ENCODE results near the gene ITPR2.
"Not testable (repeated sequence)": the region's sequence is repeated elsewhere in the genome, so short reads cannot be mapped to it uniquely, and the experiment has no call there.

ITPR2 gene

DNA sequence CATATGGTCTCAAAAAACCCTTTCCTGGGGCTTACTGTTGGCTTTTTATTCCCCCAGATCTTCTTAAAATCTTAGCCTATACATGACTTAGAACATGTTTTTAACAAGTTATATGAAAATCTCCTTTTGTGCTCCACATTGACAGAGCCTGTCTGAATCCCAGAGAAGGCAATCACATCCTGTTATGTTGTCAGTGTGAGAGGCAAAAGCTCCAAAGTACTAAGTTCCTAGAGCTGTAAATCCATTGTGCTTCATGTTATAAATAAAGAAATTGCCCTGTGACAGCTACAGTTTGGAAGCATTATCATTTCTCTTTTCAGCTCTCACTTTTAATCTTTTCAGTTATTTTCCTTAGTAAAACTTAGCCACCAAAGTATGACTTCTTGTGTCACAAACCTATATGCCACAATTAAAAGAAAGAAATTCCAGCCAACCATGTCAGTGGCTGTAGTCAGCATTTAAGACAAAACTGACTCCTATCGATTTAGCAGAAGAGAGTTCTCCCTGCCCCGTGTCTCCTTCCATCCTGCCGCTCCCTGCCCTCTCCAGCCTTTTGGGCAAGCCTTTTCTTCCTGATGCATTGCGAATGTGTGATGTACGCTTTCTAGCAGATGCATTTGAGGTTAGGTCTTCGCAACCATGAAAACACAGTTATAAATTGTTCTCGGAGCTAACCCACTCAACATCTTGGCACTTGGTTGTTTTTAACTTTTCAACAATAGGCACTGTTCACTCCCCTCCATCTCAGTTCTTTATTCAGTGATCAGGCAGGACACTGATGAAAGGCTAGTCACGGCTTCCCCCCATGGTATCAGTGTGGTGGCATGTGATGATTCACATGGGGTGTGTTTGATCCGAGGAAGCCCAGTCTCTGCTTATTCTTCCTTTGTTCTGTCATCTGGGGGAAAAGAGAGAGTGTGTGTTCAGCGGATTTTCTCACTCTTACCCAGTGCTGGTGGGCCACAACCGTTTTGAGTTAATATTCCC lies 494.1 kb downstream of the ITPR2 start:
- no peak for DNase-seq (ENCODE audit: low read depth)

DNA sequence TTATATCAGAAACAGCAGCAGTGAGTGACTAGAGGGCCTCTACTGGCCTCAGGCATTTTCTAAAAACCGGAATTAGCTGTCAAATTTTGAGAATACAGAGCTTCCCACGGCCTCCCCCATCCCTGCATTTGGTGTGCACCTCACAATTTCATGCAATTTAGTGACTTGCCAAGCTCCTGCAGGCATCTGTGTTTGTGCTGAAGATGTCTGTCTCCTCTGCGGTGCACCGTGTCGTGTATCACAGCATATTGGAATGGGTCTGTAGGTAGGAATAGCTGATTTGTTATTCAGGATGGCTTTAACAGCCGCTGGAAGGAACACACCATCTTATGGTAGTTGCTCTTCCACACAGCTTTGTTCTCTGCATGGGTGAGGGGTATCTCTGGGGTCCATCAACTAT lies 497.3 kb downstream of the ITPR2 start:
- DNase-seq (ENCODE audit: low read depth): no peak

DNA sequence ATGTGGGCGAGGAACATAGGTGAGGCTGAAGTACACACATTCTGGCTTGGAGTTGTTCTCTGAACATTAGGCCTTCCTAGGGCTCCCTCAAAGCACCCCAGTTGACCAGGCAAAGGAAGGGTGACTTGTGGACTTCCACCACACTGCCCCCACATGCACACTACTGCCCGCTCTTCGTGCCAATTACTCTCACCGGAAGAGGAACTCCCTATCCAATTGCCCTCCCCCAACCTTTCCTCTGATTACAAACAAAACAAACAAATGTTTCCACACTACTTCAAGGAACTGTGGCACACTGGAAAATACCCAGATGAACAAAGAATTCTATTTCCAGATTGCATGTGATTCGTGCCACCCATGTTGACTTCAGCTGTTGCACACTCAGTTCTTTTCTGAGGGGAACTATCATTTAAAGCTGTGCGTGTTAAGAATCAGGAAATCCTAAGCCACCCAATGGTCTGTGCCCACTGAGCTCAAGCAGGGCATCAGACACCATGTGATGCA lies 498.3 kb downstream of the ITPR2 start:
- DNase-seq (ENCODE audit: low read depth): no peak

DNA sequence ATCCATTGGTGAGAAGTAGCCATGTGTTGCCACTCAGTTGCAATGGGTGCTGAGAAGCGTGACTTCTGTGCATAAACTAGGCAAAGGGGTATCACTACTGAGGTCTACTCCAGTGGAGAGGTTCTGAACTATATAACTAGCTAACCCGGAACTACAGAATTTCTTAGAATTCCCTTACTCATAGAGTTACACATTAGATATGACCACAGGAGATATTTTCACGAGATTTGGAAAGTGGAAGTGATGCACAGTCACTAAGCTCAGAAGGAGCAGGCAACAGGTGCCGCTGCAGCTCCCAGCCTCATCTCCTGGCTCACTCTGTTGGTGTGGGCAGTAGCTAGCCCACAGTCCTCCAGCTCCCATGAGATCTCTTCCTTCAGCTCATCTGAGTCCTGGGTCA lies 501.0 kb downstream of the ITPR2 start:
- DNase-seq (ENCODE audit: low read depth): no peak

DNA sequence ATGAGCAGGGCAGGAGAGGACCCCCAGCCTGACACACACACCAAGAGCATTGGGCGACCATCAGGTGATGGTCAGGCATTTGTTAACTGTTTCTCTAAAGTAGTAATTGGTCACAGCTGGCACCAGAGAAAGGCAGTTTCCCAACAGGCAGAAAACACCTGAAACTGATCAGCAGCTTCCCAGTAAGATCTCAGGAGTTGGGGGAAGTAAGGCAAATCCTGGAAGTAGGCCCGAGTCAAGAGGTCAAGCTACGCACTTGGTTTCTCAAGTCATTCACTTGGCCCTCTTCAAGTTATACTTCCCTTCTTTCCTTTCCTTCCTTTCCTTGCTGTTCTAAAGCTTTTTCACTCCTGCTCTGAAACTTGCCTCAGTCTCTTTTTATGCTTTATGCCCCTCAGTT lies 501.9 kb downstream of the ITPR2 start:
- DNase-seq (ENCODE audit: low read depth): no peak

DNA sequence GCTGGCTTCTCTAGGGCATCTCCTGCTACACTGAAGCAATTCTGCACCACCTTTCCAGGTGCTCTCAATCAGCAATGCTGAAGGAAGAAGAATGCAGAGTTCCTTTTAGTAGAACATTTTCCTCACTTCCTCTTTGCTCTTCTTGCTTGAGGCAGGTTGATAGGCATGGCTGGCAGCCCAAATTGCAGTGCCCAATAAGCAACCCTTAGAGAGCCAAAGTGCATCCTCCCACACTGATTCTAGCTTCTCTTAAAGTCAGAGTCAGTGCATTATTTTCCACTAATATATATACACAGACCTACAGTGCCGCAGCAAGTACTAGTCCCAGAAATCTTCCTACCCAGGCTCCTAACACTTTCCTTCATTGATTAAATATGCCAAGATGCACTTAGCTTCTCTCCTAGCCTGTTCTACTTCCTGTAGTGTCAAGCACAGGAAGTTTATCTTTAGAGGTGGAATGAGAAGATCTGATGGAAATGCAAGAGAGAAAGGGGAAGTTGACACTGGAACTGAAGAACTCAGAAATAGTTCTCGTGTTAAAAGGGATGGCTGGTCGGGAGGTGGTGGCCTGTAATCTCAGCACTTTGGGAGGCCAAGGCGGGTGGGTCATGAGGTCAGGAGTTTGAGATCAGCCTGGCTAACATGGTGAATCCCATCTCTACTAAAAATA lies 504.9 kb downstream of the ITPR2 start:
- DNase-seq (ENCODE audit: low read depth): no peak

DNA sequence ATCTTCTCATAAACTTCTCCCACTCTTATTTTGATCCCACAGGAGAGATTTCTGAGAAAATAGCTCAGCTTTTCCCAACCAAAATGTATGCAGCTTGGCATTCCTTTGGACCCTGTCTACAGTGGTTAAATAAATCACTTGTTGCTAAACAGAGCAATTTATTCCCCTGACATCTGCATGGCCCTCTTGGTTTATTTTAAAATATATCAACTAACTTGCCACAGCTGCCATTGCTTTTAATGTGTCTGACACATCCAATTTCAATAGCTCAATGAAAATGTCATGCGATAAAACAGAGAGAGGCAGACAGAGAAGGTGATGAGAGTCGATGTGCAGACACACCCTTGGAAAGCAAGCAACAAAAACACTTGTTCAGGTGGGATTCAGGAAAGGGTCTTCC lies 509.3 kb downstream of the ITPR2 start:
- no peak for DNase-seq (ENCODE audit: low read depth)

DNA sequence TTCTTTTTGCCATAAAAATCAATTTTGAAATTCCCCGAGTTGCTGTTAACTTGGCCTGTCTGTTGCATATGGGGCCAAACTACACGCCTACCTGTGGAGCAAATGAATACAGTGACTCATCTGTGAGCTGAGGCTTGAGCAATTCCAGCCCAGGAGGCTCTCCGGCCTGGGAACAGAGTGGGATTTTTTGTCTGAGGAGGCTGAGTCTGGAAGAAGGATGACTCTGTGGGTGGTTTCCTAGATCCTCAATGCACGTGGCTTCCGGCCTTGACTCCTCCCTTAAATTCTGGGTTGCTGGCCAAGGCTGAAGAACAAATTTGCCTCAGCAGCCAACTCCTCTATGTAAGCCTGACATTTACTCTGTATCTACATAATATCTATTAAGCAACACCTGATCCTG lies 513.5 kb downstream of the ITPR2 start:
- no peak for DNase-seq (ENCODE audit: low read depth)

DNA sequence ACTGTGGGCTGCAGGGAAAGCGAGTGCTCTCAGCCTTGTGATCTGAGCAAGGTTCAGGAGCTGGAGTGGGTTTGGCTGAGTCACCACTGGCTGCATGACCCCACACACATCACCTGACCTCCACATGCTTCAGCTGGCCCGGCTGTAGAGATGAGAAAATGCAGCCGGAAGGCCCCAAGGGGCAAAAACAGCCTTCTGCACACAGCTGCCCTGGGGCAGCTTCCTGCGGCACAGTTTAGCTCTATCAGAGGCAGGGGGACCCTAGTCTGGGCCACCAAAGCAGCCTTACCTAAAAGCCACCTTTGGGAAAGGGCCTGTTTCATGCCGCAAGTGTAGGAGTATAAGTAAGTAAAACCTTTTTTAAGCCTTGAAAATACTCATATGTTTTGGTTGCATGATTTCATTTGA lies 514.3 kb downstream of the ITPR2 start:
- no peak for DNase-seq (ENCODE audit: low read depth)

DNA sequence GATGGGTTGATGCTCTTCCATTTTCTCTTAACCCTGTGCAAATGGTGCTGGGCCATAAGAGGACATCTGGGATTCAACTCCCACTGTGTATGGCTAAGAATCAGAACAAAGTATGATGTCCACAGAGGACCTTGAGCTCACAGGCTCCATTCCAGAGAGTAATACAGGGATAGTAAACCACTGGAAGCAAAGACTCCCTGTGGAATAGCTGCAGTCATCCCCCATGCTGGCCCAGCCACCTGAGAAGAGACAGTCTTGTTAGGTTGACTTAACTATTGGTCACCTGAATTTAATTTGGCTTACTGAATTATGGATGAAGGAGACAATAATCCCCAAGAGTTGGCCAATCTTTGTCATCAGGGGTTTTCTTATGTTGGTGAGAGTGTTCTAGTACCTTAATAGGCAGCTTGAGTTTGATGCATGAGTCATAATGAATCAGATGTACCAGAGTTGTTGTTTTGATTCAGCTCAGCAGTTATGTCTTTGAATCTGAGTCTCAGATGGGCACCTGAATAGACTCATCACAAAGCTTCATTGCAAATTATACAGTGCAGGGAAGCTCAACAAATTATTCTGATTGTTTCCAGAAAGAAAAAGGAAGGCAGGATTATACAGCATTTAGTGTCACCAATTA lies 514.9 kb downstream of the ITPR2 start:
- DNase-seq (ENCODE audit: low read depth): no peak

DNA sequence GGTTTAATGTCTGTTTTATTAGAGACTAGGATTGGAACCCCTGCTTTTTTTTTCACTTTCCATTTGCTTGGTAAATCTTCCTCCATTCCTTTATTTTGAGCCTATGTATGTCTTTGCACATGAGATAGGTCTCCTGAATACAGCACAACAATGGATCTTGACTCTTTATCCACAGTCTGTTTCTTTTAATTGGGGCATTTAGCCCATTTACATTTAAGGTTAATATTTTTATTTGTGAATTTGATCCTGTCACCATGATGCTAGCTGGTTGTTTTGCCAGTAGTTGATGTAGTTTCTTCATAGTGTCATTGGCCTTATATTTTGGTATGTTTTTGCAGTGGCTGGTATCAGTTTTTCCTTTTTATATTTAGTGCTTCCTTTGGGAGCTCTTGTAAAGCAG lies 518.9 kb downstream of the ITPR2 start:
- not testable (repeated sequence) for DNase-seq (ENCODE audit: low read depth)

DNA sequence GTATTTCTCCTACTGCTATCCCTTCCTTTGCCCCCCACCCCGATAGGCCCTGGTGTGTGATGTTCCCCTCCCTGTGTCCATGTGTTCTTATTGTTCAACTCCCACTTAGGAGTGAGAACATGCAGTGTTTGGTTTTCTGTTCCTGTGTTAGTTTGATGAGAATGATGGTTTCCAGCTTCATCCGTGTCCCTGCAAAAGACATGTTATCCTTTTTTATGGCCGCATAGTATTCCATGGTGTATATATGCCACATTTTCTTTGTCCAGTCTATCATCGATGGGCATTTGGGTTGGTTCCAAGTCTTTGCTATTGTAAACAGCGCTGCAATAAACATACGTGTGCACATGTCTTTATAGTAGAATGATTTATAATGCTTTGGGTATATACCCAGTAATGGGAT lies 522.5 kb downstream of the ITPR2 start:
- not testable (repeated sequence) for DNase-seq (ENCODE audit: low read depth)

DNA sequence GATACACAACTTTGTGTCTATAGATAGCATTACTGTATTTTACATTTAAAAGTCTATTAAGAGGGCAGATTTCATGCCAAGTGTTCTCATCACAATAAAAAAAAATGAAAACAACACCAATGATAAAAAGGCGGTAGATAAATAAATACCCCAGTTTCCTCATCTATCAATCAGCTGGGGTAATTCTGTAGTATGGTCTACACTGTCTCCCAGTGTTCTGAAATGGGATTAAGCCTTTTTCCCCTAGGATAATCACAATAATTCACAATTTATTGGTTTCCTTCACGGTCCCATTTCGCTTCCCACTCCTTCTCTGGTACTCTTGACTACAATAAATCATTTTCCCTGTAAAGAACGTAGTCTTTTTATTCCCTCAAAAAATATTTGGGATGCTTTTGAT lies 523.4 kb downstream of the ITPR2 start:
- no peak for DNase-seq (ENCODE audit: low read depth)

DNA sequence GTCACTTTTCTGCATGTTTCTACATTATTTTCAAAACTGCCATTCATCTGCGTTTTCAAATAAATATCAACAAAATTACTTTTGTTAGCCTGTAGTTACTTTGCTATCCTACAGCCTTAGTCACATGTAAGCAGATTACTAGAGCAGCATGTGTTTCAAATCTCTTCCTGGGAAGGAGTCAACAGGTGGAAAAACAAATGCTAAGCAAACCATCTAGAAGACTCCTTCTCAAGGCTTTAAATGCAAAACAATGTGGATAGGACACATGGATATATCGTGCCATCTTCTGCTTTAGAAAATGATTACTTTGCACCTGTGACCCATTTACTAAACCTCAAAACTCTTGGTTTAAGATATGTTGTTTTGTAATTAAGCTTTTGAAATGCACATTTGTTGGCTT lies 528.7 kb downstream of the ITPR2 start:
- DNase-seq (ENCODE audit: low read depth): no peak

DNA sequence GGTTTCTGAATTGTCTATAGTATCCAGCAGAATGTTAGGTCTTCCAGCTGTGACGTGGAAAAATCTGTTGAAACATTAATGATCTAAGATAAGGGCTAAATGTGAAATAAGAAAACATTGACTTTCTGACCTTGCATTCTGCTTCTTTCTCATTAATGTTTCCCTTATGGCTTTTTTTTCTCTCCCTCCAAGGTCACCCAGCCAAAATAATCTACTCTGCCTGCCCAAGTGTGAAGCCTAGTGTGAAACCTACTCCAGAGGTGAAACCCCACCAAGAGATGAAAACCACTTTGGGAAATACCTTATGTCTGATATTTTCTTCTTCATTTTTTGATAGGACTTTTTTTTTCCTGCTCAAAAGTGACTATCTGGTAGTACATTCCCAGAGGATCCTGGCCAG lies 529.6 kb downstream of the ITPR2 start:
- DNase-seq (ENCODE audit: low read depth): no peak

DNA sequence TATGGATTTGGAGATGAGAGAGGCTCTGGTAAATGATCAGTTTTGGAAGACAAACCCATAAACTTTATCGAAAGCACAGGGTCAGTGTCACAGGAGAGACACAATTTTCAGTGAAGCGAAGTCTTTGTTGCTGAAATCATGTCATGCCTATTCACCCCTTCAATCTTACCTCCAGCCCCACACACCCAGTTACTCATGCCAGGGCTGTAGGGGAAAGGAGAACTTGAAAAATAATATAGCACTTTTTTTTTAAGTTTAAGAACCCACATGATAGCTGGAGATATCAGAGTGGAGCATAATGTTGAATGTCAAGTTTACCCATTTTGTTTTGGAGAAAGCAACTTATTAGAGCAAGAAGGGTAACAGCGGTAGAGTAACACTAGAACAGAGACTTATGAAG lies 530.2 kb downstream of the ITPR2 start:
- DNase-seq (ENCODE audit: low read depth): no peak

DNA sequence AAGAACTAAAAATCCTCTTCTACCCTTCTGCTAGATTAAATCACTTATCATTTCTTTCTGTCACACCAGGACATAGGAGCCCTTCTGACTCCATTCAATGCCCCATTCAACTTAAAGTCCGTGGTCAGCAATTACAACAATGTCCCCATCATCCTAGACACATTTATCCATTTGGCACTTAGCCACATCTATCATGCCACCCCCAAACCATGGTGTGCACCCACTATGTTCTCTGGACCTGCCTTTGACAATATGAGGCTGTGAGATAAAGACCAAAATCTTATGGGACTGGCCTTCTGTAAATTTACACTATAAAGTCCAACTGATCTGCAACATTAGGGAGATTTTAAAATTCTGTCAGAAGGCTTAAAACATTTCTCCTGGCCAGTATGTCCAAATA lies 533.2 kb downstream of the ITPR2 start:
- DNase-seq (ENCODE audit: low read depth): no peak

DNA sequence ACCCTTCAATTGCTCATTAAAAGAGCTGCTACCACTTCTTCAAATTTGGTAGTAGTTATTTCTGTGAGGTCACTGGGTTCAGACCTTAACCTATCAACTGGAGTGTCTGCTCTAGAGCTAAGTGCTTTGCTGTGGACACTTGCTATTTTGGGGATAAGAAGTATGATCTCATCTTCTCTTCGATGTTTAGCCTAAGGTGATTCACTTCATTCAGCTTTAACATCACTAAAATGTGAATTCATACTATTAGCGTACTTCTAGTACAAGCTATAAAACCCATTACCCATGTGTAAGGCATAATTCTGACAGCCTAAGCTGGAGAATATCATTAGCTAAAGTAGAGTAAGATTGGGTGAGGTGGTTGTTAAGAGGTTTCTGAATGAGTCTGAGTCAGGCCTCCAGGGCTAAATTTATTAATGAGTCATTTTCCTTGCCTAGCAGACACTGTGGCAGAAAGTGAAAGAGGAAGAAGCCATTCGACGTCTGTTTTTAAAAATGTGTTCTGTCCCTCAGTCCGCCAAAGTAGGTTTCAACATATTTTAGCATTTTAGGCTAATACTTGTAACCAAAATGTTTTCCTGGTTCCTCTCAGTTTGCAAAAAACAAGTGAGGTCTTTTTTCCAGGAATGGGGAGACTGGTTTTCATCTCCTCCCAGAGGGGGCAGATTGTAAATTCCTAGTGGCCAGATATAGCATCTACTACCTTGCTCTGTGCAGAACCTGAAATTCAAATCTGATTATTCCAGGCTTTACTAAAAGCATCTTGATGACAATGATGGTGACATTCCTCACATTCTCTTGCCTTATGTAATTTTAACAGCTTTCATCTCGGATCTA lies 534.0 kb downstream of the ITPR2 start:
- DNase-seq (ENCODE audit: low read depth): no peak

DNA sequence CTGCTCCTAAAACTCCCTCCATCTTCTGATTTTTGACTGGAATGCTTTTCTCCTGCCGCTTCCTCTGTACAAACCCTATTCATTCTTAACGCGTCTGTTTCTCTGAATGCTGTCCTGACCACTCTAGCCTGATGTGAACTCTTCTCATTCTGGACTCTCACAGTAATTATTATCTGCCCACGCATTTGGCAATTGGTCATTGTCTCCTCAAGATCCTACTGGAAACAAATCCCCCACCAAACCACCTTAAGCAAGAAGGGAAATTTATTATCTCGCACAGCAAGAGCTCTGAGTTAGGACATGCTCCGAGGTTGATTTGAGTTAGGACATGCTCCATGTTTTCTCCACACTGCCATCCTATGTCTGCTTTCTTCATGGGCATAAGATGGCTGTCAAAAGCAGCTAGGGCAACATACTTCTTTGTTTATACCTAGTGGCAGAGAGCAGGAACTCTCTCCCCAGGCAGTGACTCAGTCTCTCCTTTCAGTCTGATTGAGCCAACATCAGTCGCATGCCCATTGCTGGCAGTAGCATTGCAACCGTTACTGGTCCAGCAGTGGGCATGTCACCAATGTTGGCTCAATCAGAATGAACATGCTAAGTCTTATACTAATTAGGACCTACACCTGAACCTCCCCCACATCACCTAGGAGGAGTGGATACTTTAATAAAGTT lies 535.5 kb downstream of the ITPR2 start:
- DNase-seq (ENCODE audit: low read depth): no peak

DNA sequence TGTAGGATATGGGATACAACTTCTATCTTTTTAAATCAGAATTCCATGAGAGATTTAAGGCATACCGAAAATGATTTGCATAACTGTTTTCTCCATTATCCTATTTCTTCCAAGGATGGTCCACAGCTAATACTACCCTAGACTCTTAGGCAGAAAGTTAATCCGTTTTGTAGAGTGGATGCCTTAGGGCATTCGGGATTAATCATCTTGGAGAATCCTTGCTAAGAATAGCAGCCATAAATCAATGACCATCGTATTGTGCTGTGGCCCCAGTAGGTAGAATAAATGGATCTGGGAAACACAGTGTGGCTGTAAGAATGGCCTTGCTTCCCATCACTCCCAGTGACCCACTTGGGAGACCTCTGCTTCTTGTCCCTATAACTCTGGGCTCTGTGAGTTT lies 538.0 kb downstream of the ITPR2 start:
- no peak for DNase-seq (ENCODE audit: low read depth)

DNA sequence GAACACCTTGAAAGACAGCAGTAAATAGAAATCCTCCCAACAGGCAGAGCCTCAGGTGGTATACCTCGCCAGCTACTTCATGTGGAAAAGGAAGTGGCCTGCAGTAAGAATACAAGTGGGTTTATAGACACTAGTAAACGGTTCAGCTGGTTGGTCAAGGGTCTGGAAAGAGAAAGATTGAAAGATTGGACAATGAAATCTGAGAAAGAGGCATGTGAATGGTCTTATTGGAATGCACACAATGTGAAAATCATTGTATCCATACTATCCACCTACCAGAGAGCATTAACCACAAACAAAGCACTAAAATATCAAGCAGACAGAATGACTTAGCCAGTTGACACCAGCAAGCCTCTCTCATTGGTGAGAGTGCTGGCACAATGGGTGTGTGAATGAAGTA lies 539.4 kb downstream of the ITPR2 start:
- DNase-seq (ENCODE audit: low read depth): no peak

Data from activated T-cell treated with anti-CD3 and anti-CD28 coated beads for 1 hour (primary cell).